ENCODE measurements around the gene ENOX1. TPM values are rescaled to one million over a fixed set of nuclear protein-coding genes. Genes with fewer than 3 reads are reported as not detected.

The ENOX1 gene
- total and polyA plus RNA-seq, 5 donors, result 2.1 to 2.6 (median 2.2) TPM

DNA sequence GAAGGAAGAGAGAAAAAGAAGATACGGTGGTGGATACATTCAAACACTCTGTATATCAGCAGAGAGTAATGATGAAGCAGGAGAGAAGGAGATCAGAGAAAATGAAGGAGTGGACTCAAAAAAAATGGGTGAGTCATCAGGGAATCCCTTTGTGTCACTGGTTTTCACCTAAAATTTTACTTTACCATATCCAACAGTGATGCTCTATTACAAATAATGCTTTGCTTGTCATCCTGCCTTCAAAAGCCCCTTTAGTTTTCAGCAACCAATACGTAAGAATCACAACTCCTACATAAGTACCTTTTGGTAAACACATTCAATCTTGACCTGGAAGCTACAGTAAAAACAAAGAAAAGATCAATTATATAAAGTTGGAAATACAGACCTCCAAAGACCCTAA is 88.8 kb downstream of the ENOX1 start:
- no peaks in the 10 kb centered on the region for H3K9me3 ChIP-seq (ENCODE audit: control insufficient read depth, low read length)

GRCh38 chr13:43697323-43697722 is 89.4 kb downstream of the ENOX1 start:
- H3K9me3 ChIP-seq (ENCODE audit: control insufficient read depth, low read length), result no peaks in the 10 kb centered on the region
- peaks cover 8% of the 10 kb centered on the region for H3K4me1 ChIP-seq (ENCODE audit: control insufficient read depth, insufficient read depth, low read length)
- WGBS, result 60% methylated on average over 2 of the region's 2 CpGs
- no peak for ATAC-seq
- DNase-seq, result no peak
- no peak overlapping the region for H3K4me3 ChIP-seq (ENCODE audit: low read length)
- H3K27ac ChIP-seq (ENCODE audit: low read length), result no peak overlapping the region
- H3K27me3 ChIP-seq (ENCODE audit: control insufficient read depth, insufficient read depth), result no peaks in the 10 kb centered on the region
- intact Hi-C loops (cut with DNase I), result no loop called here

More for the DNA sequence above, 88.8 kb downstream of the ENOX1 start:
- no peak for ATAC-seq
- DNase-seq, result no peak
- 81% methylated on average over 2 of the region's 2 CpGs for WGBS
- H3K4me1 ChIP-seq (ENCODE audit: control insufficient read depth, insufficient read depth, low read length), result peaks cover 8% of the 10 kb centered on the region
- intact Hi-C loops (cut with DNase I), result no loop called here
- H3K27me3 ChIP-seq (ENCODE audit: control insufficient read depth, insufficient read depth), result no peaks in the 10 kb centered on the region
- no peak overlapping the region for H3K27ac ChIP-seq (ENCODE audit: low read length)
- H3K4me3 ChIP-seq (ENCODE audit: low read length), result no peak overlapping the region

DNA sequence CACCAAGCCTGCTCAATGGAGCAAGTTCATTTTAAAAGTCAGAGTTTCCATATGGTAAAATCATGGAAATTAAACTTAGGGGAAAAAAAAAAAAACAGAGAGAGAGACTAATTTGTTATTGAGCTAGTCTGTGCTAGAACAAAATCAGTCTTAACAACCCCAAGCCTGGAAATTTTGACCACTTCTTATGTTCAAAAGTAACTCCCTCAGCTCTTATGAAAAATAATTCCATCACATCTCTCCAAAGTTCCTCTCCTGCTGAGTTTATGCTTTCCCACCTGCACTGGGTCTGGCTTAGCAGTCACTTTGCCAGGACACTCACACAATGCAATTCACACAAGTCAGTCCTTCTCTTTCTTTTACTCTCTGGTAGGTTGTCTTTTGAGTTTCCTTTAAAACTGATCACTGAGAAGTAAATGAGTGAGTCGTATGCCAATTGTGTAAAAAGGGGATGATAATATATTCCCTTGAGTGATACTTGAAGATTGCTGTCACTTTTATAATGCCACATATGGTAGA is 92.6 kb downstream of the ENOX1 start:
- no peak for DNase-seq
- H3K4me1 ChIP-seq (ENCODE audit: control insufficient read depth, insufficient read depth, low read length), result peaks cover 8% of the 10 kb centered on the region
- no peak for ATAC-seq
- H3K4me3 ChIP-seq (ENCODE audit: low read length), result no peak overlapping the region
- H3K27me3 ChIP-seq (ENCODE audit: control insufficient read depth, insufficient read depth), result no peaks in the 10 kb centered on the region
- intact Hi-C loops (cut with DNase I), result no loop called here
- no peaks in the 10 kb centered on the region for H3K9me3 ChIP-seq (ENCODE audit: control insufficient read depth, low read length)
- H3K27ac ChIP-seq (ENCODE audit: low read length), result no peak overlapping the region
- 83% methylated on average over 1 of the region's 1 CpG for WGBS

DNA sequence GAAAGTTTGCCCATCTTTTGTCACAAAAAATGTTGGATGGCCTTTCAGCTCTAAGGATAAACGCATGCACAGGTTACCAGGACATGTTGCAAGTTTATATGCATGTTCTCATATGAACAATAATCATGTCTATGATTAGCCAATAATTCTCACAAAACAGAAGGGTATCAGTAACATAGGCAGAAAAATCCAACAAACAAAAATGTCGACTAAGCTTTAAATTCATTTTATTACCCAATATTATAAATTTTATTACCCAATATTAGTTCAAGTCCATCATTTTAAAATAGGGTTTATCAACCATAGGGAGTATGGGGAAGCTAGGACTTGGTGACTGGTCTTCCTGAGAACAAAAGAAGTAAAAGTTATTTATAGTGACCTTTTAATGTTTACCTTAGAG is 93.1 kb downstream of the ENOX1 start:
- intact Hi-C loops (cut with DNase I), result no loop called here
- H3K9me3 ChIP-seq (ENCODE audit: control insufficient read depth, low read length), result no peaks in the 10 kb centered on the region
- DNase-seq, result no peak
- peaks cover 8% of the 10 kb centered on the region for H3K4me1 ChIP-seq (ENCODE audit: control insufficient read depth, insufficient read depth, low read length)
- H3K4me3 ChIP-seq (ENCODE audit: low read length), result no peak overlapping the region
- no peak overlapping the region for H3K27ac ChIP-seq (ENCODE audit: low read length)
- no peak for ATAC-seq
- no peaks in the 10 kb centered on the region for H3K27me3 ChIP-seq (ENCODE audit: control insufficient read depth, insufficient read depth)
- WGBS, result 72% methylated on average over 2 of the region's 2 CpGs

- Histone ChIP-seq H3K4me3 (ENCODE audit: low read length) (no peak overlapping the region), H3K9me3 (ENCODE audit: control insufficient read depth, low read length) (no peaks in the 10 kb centered on the region), H3K27ac (ENCODE audit: low read length) (peak overlapping the region; percentile 28), H3K27me3 (ENCODE audit: control insufficient read depth, insufficient read depth) (no peaks in the 10 kb centered on the region), H3K4me1 (ENCODE audit: control insufficient read depth, insufficient read depth, low read length) (peaks cover 6% of the 10 kb centered on the region)
- WGBS, result 63% methylated on average over 3 of the region's 3 CpGs
- DNase-seq, result no peak
- intact Hi-C loops (cut with DNase I), result no loop called here
- ATAC-seq, result peak; percentile 40 to 72
Observed at GRCh38 chr13:43688227-43688907, 98.4 kb downstream of the ENOX1 start.

GRCh38 chr13:43687038-43687437 is 99.7 kb downstream of the ENOX1 start:
- intact Hi-C loops (cut with DNase I), result no loop called here
- WGBS, result 89% methylated on average over 4 of the region's 4 CpGs

DNA sequence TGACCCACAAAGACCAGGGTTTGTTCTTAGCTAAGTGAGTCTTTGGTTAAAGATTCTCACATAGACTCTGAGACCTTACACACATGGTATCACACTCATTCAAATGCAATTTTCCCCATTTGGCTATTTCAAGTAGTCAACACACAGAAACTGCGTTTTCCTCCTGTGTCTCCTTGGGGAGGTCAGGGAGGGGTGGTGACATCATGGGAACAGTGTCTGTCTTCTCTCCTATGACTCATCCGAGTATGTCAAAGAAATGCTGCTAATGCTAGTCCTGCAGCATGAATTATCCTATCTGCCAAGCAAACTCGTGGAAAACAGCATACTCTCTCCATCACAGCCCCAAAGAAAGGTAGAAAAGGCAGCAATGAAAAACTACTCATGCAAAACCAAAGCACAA is 100.2 kb downstream of the ENOX1 start:
- no peaks in the 10 kb centered on the region for H3K9me3 ChIP-seq (ENCODE audit: control insufficient read depth, low read length)
- ATAC-seq, result peak; percentile 62 to 89
- H3K4me3 ChIP-seq (ENCODE audit: low read length), result no peak overlapping the region
- intact Hi-C loops (cut with DNase I), result no loop called here
- DNase-seq, result peak; percentile 39 to 53 (median 45)
- H3K27ac ChIP-seq (ENCODE audit: low read length), result no peak overlapping the region
- H3K27me3 ChIP-seq (ENCODE audit: control insufficient read depth, insufficient read depth), result no peaks in the 10 kb centered on the region
- WGBS, result 15% methylated on average over 3 of the region's 3 CpGs
- peaks cover 6% of the 10 kb centered on the region for H3K4me1 ChIP-seq (ENCODE audit: control insufficient read depth, insufficient read depth, low read length)

More at GRCh38 chr13:43687038-43687437, 99.7 kb downstream of the ENOX1 start:
- Histone ChIP-seq H3K27me3 (ENCODE audit: control insufficient read depth, insufficient read depth) (no peaks in the 10 kb centered on the region), H3K27ac (ENCODE audit: low read length) (no peak overlapping the region), H3K9me3 (ENCODE audit: control insufficient read depth, low read length) (no peaks in the 10 kb centered on the region), H3K4me1 (ENCODE audit: control insufficient read depth, insufficient read depth, low read length) (peaks cover 6% of the 10 kb centered on the region), H3K4me3 (ENCODE audit: low read length) (no peak overlapping the region)
- no peak for DNase-seq
- ATAC-seq, result no peak

- H3K4me3 ChIP-seq (ENCODE audit: low read length), result no peak overlapping the region
- WGBS, result 76% methylated on average over 9 of the region's 9 CpGs
- intact Hi-C loops (cut with DNase I), result no loop called here
- H3K27me3 ChIP-seq (ENCODE audit: control insufficient read depth, insufficient read depth), result no peaks in the 10 kb centered on the region
- ATAC-seq (no peak), DNase-seq (no peak)
- H3K27ac ChIP-seq (ENCODE audit: low read length), result no peak overlapping the region
- H3K9me3 ChIP-seq (ENCODE audit: control insufficient read depth, low read length), result no peaks in the 10 kb centered on the region
- H3K4me1 ChIP-seq (ENCODE audit: control insufficient read depth, insufficient read depth, low read length), result peaks cover 6% of the 10 kb centered on the region
Observed at GRCh38 chr13:43684963-43685725, 101.6 kb downstream of the ENOX1 start.

GRCh38 chr13:43682701-43683100 is 104.1 kb downstream of the ENOX1 start:
- Histone ChIP-seq H3K27me3 (ENCODE audit: control insufficient read depth, insufficient read depth) (no peaks in the 10 kb centered on the region), H3K4me3 (ENCODE audit: low read length) (no peak overlapping the region), H3K9me3 (ENCODE audit: control insufficient read depth, low read length) (no peaks in the 10 kb centered on the region), H3K4me1 (ENCODE audit: control insufficient read depth, insufficient read depth, low read length) (peaks cover 1% of the 10 kb centered on the region), H3K27ac (ENCODE audit: low read length) (no peak overlapping the region)
- DNase-seq (no peak), ATAC-seq (no peak)
- intact Hi-C loops (cut with DNase I), result no loop called here
- WGBS, result 61% methylated on average over 2 of the region's 2 CpGs

DNA sequence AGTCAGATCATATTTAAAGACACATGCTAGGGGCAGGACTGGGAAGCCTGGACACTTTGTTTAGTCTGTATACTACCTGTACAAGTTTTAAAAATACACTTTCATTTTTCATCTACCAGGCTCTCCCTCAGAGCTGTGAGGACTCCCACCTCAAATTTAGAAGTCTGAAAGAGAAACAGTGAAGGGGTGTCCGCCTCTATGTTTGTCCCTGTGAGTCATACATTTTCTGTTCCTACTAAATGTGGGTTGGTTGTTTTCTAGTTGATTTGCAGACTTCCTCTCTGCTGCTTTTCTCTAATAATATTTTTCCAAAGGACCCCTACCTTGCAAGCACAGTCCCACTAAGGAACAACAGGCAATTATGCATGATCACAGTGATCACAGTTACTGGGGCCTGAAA is 110.5 kb downstream of the ENOX1 start:
- Histone ChIP-seq H3K4me1 (ENCODE audit: control insufficient read depth, insufficient read depth, low read length) (no peaks in the 10 kb centered on the region), H3K9me3 (ENCODE audit: control insufficient read depth, low read length) (no peaks in the 10 kb centered on the region), H3K27me3 (ENCODE audit: control insufficient read depth, insufficient read depth) (no peaks in the 10 kb centered on the region), H3K27ac (ENCODE audit: low read length) (no peak overlapping the region), H3K4me3 (ENCODE audit: low read length) (no peak overlapping the region)
- ATAC-seq, result no peak
- DNase-seq, result no peak
- intact Hi-C loops (cut with DNase I), result no loop called here
- 83% methylated on average over 1 of the region's 1 CpG for WGBS

GRCh38 chr13:43675577-43675976 is 111.2 kb downstream of the ENOX1 start:
- no peak for ATAC-seq
- 72% methylated on average over 6 of the region's 6 CpGs for WGBS
- no peak overlapping the region for H3K27ac ChIP-seq (ENCODE audit: low read length)

More at GRCh38 chr13:43675577-43675976, 111.2 kb downstream of the ENOX1 start:
- intact Hi-C loops (cut with DNase I), result no loop called here
- no peak for DNase-seq
- no peak overlapping the region for H3K4me3 ChIP-seq (ENCODE audit: low read length)
- H3K4me1 ChIP-seq (ENCODE audit: control insufficient read depth, insufficient read depth, low read length), result no peaks in the 10 kb centered on the region
- no peaks in the 10 kb centered on the region for H3K27me3 ChIP-seq (ENCODE audit: control insufficient read depth, insufficient read depth)
- H3K9me3 ChIP-seq (ENCODE audit: control insufficient read depth, low read length), result no peaks in the 10 kb centered on the region

Measured in right cardiac atrium (tissue), 5 donors.